RPMI7951 (cell line): Measurements from ENCODE around the gene SPEM3. TPM values are rescaled to one million over a fixed set of nuclear protein-coding genes. Genes with fewer than 3 reads are reported as not detected.
A peak's percentile ranks its signal among the peaks of the same experiment; 100 is the strongest.

Experiments used
- DNase-seq: peaks from one replicate; pipeline ENCODE4 v3.0.0-alpha.2; 2012; ENCODE audit warnings: low read depth
- total RNA-seq: library from RNA; depleted of rRNA; stranded (reverse); fragments of >200 nt; shearing (Covaris generic); gene quantifications from 2 replicates; pipeline ENCODE4 v1.2.3, GENCODE V29; 2014

The SPEM3 gene
- total RNA-seq, 1 experiment from 2014 or later: not detected

DNA sequence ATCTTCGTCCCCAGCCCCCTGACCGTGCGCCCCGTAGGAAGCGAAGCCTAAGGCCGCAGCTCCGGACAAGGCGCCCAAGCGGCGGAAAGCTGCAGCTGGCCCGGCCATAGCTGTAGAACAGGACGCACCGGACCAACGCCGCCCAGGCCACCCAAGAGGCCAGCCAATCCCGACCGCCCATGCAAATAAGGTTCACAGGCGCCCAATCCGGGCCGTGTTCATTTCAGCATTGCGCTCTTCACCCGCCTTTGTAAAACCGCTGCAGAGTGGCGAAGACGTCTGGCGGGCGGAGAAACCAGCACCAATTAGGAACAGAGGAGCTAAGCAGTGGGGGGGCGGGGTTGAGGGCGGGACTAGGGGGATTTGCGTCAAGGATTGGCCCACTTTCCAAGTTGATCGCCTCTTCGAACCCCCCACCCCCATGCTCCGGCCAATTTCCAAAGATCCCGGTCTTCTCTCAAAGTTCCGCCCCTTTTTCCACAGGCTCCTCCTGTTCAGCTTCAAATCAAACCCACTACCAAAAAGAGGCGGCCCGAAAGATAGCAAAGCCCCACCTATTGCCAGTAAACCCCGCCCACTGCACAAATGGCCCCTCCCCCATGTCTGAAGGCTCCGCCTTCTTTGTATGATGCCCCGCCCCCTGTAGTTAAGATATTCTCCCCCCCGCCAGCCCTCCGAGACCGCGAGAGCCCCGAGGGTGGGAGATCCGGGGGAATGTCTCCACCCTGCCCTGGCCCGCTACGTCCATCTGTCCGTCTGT, 24.5 kb upstream of the SPEM3 start, which contains the start of gene TMEM256:
Gene TMEM256, minus strand, starts transcription at position 121 of the 760 bp plus-strand sequence. Its CDS starts 13 bp downstream, at position 108.
- peak; percentile 99 for DNase-seq

DNA sequence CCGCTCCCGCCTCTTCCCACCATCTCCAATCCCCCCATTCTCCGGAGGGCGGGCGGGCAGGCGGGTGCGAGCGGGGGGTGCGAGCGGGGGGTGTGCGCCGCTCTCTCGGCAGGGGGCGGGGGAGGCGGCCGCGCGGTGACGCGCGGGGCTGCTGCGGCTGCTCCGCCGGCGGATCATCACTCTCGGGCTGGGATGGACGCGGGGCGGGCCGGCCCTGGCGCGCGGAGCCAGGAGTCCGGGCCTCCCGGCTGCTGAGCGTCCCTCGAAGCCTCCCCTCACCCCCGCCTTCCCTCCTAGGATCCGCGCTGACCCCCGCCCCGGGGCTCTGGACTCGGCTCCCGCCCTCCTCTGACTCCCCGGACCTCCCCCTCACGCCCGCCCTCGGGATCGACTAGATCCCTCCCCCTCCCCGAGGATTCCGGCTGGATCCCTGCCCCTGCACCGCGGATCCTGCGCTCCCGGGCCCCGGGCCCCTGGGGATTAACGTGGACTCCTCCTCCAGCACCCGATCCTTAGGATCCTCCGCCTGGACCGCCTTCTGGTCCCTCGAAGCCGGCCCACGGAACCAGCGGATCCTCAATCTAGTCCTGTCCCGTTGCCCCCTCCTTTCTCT, 23.8 kb upstream of the SPEM3 start:
- no peak for DNase-seq

DNA sequence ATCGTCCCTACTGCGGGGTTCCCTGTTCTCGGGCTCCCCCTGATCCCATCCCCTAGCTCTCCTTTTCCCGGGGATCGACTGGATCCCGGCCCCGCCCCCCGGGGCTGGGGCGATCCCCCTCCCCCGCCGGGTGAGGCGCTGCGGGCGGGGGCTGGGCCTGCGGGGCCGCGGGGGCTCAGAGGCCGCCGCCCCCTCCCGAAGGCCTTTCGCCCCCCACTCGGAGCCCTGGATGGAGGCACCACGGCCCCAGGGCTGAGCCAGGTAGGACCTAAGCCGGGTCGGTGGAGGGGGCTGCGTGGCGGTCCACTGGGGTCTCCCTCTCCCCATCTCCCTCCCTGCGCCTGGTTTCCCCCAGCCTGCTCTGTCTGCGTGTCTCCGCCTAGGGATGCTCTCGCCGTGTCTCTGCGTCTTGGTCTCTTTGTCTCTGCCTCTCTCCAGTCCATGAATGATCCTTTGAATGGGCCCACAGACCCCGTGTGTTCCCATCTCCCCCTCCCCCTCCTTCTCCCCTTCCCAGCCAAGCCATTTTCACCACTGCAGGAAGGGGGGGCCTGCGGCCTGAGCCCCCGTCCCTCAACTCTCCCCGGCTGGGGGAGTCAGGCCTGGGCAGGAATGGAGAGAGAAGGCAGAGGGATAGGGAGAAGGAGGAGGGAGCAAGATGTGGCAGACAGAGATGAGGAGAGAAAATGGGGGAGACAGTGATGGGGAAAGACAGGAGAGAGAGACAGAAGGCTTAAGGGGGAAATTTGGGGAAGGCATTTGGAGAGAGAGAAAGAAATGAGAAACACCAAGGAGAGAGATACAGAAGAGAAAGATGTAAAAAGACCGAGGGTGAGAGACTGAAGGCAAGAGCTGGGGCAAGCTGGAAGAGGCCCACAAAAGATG, 23.1 kb upstream of the SPEM3 start:
- no peak for DNase-seq

DNA sequence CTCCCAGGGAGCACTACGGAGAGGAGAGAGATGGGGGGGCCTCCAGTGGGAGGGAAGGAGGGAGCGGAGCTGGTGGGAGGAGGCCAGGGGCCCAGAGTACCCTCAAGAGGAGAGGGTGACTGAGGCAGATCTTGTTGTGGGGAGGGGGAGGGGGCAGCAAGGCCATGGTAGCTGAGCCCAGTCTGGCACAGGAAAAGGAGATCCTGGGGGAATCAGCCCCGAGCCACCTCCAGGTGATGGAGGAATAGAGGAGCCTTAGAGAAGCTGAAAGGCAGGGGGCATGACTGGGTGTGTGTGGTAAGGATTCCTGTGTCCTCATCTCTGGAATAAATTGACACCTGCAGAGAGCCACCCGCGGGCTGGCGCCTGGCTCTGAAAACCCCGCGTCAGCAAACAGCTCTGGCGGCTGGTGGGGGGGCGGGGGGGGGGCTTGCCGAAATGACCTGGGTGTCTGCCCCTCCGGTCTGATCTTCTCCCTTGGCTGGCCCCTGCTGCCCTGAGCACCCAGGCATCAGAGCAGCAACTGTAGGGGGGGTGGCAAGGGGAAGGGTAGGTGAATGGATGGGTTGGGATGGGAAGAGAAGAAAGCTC, 22.3 kb upstream of the SPEM3 start:
- DNase-seq: no peak

DNA sequence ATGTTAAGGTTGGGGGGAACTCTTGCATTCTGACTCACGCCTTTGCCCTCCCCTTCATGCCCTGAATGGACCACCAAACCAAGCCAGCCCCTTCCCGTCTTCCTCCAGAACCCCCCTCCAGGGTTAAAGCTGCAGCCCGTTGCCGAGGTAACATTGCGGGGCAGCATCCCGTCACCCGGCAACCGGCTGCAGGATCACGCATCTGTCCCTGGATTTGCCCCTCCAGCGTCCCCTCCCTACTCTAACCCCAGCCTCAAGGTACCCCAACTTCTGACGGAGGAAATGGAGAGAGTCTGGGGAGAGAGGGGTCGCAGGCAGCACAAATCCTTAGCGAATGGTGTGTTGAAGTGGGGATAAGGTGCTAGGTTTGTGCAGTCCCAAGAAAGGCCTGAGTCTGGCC, 21.6 kb upstream of the SPEM3 start:
- DNase-seq: no peak

DNA sequence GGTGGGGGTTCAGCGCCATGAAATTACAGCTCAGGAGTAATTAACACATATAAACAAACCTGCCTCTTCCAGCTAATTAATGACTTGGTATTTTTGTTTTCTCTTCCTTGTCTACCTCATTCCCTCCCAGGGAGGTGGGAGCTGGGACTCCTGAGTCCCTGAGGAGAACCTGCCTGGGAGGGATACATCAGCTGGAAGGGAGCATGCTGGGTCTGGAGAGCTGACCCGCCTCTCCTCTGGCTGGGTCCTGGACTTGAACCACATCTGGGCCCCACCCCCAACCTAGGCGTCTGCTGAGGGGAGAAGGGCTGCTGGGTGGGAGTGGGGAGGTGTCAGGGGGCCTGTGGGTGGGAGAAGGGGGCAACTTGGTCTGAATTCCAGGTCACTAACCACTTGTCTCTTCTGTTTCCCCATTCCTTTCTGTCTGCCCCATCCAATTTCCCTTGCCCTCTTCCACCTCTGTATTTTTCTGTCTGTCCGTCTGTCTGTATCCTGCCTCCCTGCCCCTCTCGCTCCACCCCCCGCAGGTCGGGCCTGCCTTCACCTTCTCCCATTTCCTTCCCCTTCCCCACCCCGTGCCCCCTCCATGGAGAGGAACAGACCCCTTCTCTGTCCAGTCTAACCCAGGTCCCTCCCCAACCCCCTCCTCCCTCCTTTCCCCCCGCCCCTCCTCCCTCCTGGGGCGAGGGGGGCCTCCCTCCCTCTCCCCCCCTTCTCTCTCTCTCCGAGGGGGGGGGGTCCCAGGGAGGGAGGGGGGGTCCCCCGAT, 21.0 kb upstream of the SPEM3 start, which contains the start of gene NLGN2:
Gene NLGN2, plus strand, starts transcription at position 361 of the 767 bp plus-strand sequence. CDS start 411 bp downstream, outside the sequence.
- no peak for DNase-seq

DNA sequence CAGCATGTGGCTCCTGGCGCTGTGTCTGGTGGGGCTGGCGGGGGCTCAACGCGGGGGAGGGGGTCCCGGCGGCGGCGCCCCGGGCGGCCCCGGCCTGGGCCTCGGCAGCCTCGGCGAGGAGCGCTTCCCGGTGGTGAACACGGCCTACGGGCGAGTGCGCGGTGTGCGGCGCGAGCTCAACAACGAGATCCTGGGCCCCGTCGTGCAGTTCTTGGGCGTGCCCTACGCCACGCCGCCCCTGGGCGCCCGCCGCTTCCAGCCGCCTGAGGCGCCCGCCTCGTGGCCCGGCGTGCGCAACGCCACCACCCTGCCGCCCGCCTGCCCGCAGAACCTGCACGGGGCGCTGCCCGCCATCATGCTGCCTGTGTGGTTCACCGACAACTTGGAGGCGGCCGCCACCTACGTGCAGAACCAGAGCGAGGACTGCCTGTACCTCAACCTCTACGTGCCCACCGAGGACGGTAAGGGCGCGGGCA, 20.4 kb upstream of the SPEM3 start:
- no peak for DNase-seq

DNA sequence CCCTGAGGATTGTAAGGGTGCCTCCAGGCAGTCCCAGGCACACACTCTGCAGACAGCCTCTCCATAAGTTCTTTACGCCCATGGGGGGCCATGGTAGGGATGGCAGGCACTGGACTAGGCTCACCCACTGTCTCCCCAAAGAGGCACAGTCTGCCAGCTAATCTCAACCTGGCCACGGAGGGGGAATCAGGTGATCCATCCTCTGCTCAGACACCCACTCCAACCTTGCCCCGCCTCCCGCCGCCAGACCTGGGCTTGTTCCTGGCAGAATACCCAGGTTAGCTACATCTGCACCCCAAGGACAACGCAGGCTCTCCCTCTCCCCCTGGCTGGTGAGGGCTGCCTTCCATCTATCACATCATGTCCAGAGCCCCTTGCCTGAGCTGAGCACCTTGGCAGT, 19.8 kb upstream of the SPEM3 start:
- no peak for DNase-seq

DNA sequence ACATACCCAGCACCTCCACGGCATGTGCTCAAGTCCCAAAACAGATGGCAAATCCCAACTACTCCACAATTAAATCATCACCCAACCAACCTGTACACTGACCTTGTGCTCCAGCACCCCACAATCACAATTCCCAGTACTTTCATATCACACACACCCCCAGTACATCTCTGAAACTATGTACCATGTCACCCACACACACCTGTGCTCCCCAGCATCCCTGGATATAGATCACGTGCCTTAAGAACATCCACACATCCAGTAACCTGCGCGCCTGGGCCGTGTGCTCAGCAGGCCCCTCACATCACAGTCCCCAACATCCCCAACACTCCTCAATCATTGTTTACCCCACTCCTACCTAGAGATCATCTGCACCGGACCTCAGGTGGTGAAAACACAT, 18.9 kb upstream of the SPEM3 start:
- no peak for DNase-seq

DNA sequence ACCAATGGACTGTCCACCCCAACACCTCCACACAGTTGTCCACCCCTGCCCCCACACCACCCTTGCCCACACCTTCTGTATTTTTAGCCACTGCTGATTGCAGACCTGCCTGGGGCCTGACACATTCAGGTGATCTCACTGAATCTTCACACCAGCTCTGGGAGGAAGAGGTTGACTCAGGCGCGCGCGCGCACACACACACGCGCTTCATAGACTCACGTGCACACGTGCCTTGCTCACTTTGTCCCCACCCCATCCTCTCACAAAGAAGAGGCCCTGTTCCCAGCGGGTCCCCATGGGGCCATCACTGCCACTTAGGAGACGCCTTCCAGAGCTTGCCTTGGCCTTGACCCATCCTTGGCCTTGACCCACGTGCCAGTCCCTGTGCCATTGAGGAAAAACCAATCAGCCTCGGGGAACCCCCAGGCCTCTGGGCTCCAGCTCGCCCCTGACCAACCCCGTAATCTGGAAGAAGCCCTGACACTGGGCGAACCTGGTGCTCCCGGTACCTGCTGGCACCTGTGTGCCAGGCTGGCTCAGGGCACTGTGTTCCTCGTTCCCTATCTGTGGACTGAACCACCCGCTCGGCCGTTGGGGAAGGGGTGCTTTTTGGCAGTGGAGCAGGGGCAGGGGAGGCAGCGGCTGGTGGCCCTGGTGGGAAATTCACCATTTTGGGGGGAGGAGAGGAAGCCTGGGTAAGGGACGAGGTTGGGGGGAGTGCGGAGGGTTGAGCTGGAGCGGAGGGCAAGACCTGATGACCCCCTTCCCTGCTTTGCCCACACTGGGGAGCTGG, 17.8 kb upstream of the SPEM3 start:
- DNase-seq: no peak

DNA sequence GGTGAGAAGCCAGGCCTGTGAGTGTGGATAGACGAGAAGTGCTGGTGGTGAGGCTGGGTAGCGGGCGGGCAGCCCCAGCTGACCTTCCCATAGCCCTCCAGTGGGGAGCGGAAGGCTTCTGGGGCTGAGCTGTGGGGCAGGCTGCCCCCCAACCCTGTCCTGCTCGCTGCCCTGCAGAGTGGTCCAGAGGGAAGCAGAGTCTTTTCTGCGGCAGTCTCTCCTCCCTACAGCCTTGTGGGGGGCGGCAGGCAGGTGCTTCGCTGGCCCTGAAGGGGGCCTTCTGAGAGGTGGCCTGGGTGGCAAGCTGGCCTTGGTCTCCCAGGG, 17.3 kb upstream of the SPEM3 start:
- DNase-seq: no peak

DNA sequence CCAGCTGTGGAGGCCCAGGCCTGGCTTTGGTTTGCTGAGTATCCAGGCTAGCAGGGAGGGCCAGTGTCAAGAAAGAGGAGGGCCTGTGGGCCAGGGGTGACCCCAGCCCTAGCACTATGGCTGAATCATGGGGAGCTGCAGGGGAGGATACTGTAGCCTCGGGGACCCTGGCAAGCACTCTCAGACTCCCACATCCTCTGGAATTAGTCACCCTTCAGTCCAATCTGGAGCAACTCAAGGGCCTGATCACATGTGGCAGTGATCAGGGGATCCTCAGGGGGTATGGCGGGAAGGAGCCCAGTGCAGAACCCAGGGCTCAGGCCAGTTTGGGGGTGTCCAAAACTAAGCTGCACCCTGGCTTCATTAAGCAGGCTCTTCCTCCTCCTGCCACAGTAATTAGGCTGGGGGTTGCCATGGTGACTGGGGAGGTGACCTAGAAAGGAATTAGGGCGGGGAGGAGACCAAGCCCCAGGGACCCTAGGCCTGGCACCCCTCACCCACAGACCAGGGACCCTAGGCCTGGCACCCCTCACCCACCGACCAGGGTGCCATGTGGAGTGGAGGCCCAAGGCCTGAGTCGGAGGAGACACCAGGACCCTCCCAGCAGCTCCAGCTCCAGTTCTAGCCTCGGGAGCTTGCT, 15.2 kb upstream of the SPEM3 start:
- DNase-seq: peak; percentile 90

DNA sequence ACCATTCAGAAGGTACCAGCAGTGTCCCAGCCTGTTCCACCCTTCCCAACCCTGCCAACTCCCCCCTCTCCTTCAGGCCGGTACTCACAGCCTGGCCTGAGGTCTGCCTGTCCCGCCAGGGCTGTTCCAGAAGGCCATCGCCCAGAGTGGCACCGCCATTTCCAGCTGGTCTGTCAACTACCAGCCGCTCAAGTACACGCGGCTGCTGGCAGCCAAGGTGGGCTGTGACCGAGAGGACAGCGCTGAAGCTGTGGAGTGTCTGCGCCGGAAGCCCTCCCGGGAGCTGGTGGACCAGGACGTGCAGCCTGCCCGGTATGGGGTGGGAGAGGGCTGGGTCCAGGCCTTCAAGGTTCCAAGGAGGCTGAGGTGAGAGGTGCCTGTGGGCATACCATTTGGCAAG, 13.8 kb upstream of the SPEM3 start:
- DNase-seq: no peak

DNA sequence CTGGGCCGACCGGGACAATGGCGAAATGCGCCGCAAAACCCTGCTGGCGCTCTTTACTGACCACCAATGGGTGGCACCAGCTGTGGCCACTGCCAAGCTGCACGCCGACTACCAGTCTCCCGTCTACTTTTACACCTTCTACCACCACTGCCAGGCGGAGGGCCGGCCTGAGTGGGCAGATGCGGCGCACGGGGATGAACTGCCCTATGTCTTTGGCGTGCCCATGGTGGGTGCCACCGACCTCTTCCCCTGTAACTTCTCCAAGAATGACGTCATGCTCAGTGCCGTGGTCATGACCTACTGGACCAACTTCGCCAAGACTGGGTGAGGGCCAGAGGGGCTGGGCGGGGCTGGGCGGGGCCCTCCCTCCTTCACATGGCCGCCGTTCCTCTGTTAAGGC, 12.9 kb upstream of the SPEM3 start:
- no peak for DNase-seq

DNA sequence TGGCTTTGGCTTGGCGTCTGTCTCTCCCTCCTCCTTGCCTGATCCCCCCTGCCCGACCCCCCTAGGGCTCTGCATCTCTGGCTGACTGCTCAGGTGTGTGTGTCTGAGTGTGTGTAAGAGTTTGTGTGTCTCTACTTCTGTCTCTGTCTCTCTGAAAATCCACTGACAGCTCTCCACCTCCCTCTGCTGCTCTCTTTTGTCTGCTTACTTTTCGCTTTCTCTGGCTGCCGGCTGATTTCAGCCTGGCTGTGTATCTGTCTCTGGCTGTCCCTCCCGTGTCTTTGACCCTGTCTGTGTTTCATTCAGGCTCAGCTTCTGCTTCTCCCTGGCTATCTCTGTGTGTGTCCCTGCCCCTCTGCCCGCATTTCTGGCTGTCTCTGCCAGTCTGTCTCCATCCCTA, 12.3 kb upstream of the SPEM3 start:
- no peak for DNase-seq

DNA sequence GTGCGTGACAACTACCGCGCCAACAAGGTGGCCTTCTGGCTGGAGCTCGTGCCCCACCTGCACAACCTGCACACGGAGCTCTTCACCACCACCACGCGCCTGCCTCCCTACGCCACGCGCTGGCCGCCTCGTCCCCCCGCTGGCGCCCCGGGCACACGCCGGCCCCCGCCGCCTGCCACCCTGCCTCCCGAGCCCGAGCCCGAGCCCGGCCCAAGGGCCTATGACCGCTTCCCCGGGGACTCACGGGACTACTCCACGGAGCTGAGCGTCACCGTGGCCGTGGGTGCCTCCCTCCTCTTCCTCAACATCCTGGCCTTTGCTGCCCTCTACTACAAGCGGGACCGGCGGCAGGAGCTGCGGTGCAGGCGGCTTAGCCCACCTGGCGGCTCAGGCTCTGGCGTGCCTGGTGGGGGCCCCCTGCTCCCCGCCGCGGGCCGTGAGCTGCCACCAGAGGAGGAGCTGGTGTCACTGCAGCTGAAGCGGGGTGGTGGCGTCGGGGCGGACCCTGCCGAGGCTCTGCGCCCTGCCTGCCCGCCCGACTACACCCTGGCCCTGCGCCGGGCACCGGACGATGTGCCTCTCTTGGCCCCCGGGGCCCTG, 11.5 kb upstream of the SPEM3 start:
- DNase-seq: no peak

DNA sequence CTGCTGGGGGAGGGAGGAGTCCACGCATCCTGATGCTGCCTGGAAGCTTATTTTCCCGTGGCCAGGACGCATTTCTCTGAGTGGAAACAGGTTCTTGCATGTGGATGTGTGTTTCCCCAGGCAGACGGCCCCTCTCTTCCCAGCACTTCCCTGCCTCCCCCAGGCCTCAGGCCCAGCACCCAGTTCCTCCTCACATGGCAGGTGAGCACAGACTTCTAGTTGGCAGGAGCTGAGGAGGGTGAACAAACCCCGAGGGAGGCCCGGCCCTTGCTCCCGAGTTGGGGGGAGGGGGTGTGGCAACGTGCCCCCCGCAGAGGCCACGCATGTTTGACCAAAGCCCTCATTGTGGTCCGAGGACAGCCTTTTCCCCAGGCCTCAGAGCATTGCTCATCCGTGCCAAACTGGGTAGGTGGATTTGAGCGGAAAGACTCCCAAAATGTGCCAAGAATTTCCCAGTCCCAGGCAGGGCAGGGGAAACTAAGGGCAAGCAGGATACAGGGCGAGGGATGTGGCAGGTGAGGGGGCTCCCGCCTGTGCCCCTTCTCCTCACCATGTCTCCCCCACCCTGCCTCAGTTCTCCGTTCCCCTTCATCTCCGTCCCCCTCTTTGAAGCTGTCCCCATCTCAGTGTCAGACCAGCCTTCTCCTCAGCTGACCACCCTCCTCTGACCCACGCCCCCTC, 10.0 kb upstream of the SPEM3 start:
- no peak for DNase-seq

DNA sequence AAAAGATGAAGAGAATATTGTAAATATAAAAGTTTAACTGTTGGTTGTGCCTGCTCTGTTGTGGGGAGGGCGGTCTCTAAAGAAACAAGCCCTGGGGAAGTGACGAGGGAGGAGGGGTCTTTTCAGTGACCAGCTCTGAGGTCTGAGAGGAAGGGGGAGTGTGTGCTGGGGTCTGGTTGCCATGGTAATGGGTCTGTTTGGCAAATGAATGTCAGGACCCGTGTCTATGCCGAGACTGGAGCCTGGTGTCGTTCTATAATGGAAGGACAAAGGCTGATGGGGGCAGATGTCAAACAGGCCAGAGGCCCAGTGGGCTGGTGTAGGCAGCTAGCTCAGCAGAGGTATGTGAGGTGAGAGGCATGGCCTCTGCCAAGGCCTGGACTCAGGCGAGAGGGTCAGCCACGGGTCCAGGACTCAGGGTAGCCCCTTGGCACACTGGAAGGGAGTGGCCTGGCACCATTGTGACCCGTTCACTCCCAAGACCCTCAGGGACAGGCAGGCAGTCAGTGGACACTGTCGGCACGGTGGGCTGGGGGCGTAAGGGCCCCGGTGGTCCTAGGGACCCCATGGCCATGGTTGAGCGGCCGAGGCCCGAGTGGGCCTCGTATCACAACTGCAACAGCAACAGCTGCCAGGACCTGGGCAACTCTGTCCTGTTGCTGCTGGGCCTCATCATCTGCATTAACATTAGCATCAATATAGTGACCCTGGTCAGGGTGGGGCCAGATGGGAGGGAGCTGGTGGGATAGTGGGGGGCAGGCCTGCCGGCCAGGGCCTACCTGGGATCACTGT, 8.6 kb upstream of the SPEM3 start, which contains the start of gene SPEM1:
Gene SPEM1, plus strand, starts transcription at position 506 of the 792 bp plus-strand sequence. Its CDS starts 61 bp downstream, at position 567.
- DNase-seq: no peak
